Esophagus muscularis mucosa (tissue), 4 donors: Measurements from ENCODE around the gene PPARG. TPM values are rescaled to one million over a fixed set of nuclear protein-coding genes. Genes with fewer than 3 reads are reported as not detected.
"Not testable (repeated sequence)": the region's sequence is repeated elsewhere in the genome, so short reads cannot be mapped to it uniquely, and the experiment has no call there.

Source experiments
- DNase-seq: peaks from one replicate; pipeline ENCODE4 v3.0.0-alpha.2; 2017; ENCODE audit errors: extremely low spot score
- H3K27ac ChIP-seq, 4 donors: fragments of 200-600 bp; sonication (generic); replicated peaks in 1 of 4; 1 replicate in 3 of 4; 2 replicates in 1 of 4; pipeline ENCODE4 v1.5.1; 2016 to 2019; ENCODE audit warnings: mild to moderate bottlenecking in 1 of 4
- H3K27me3 ChIP-seq, 4 donors: fragments of 200-600 bp; sonication (generic); one replicate each; pipeline versions ENCODE4 v1.5.1 to v1.6.0; 2016 to 2019
- H3K36me3 ChIP-seq, 4 donors: fragments of 200-600 bp; sonication (generic); one replicate each; pipeline ENCODE4 v1.5.1; 2016 to 2019
- H3K4me1 ChIP-seq, 4 donors: fragments of 200-600 bp; sonication (generic); one replicate each; pipeline ENCODE4 v1.5.1; 2016 to 2019
- H3K4me3 ChIP-seq, 4 donors: fragments of 200-600 bp; sonication (generic); 1 replicate in 2 of 4; 2 replicates in 2 of 4; pipeline ENCODE4 v1.5.1; 2016 to 2019; ENCODE audit warnings: mild to moderate bottlenecking in 4 of 4, moderate library complexity in 1 of 4
- H3K9me3 ChIP-seq, 4 donors: fragments of 200-600 bp; sonication (generic); 1 replicate in 3 of 4; 2 replicates in 1 of 4; pipeline ENCODE4 v1.5.1; 2016 to 2019
- CTCF ChIP-seq, 3 experiments: fragments of 200-600 bp in 2 of 3; fragments of 450-650 bp in 1 of 3; sonication (generic) in 2 of 3; IDR thresholded peaks; one replicate each; pipeline ENCODE4 v1.5.1; 2017 to 2019; ENCODE audit warnings: antibody characterized with exemption in 3 of 3, mild to moderate bottlenecking in 2 of 3, moderate library complexity in 1 of 3
- EP300 ChIP-seq: sonication (generic); formaldehyde crosslinking; IDR thresholded peaks from one replicate; pipeline ENCODE4 v1.6.1; 2017; ENCODE audit warnings: antibody characterized with exemption
- POLR2A ChIP-seq: fragments of 450-650 bp; IDR thresholded peaks from one replicate; pipeline ENCODE4 v1.6.1; 2017; ENCODE audit warnings: antibody characterized with exemption, moderate library complexity, mild to moderate bottlenecking, low read depth
- POLR2AphosphoS5 ChIP-seq, 2 donors: sonication (generic); formaldehyde crosslinking; IDR thresholded peaks; one replicate each; pipeline ENCODE4 v1.6.1; 2017; ENCODE audit warnings: antibody characterized with exemption in 2 of 2
- WGBS: methylation state at CpG from one replicate; pipeline ENCODE4 v1.1.5; 2018; 5-methylcytosine and 5-hydroxymethylcytosine counted together
- intact Hi-C: fragments of 100-400 bp; cut with DNase I; formaldehyde crosslinking; loops from one replicate; pipeline ENCODE4 v1.15.1; 2023
- total RNA-seq, 4 donors: library from RNA; depleted of rRNA; stranded (reverse); fragments of >200 nt; gene quantifications; one replicate each; pipeline versions ENCODE4 v1.1.0 to v1.2.1, GENCODE V29; 2016

The PPARG gene
- total RNA-seq, 4 donors from 2014 or later, result 3.7 to 10.6 (median 8.8) TPM

- Histone ChIP-seq H3K27ac (no peak overlapping the region), H3K9me3 (no peaks in the 10 kb centered on the region), H3K4me1 (peaks cover 0 to 5% (median 0%) of the 10 kb centered on the region in 4 donors), H3K27me3 (no peaks in the 10 kb centered on the region), H3K4me3 (no peak overlapping the region), H3K36me3 (peaks cover 0 to 30% (median 0%) of the 10 kb centered on the region in 4 donors)
- intact Hi-C loops, result no loop called here
- TF ChIP-seq POLR2AphosphoS5 (IDR thresholded peaks at IDR 0.05) (no peak), EP300 (no peak), CTCF (IDR thresholded peaks at IDR 0.05) (no peak), POLR2A (no peak)
- 75% methylated on average over 3 of the region's 3 CpGs for WGBS
- DNase-seq, result no peak
Measured at GRCh38 chr3:12380461-12380860, 91.6 kb downstream of the PPARG start.

- Histone ChIP-seq H3K27me3 (no peaks in the 10 kb centered on the region), H3K27ac (no peak overlapping the region), H3K36me3 (peaks cover 0 to 33% (median 0%) of the 10 kb centered on the region in 4 donors), H3K4me1 (peaks cover 0 to 5% (median 0%) of the 10 kb centered on the region in 4 donors), H3K4me3 (no peak overlapping the region), H3K9me3 (no peaks in the 10 kb centered on the region)
- TF ChIP-seq POLR2A (no peak), POLR2AphosphoS5 (IDR thresholded peaks at IDR 0.05) (no peak), CTCF (IDR thresholded peaks at IDR 0.05) (no peak), EP300 (no peak)
- no peak for DNase-seq
- 100% methylated on average over 1 of the region's 1 CpG for WGBS
- intact Hi-C loops, result no loop called here
Measured at GRCh38 chr3:12381199-12381598, 92.3 kb downstream of the PPARG start.

GRCh38 chr3:12383218-12383617 is 94.3 kb downstream of the PPARG start:
- WGBS, result 79% methylated on average over 2 of the region's 2 CpGs
- intact Hi-C loops, result no loop called here
- no peaks in the 10 kb centered on the region for H3K27me3 ChIP-seq
- H3K36me3 ChIP-seq, result peaks cover 0 to 37% (median 0%) of the 10 kb centered on the region in 4 donors
- no peak overlapping the region for H3K4me3 ChIP-seq
- no peak for DNase-seq
- H3K9me3 ChIP-seq, result no peaks in the 10 kb centered on the region
- peaks cover 0 to under 1% (median 0%) of the 10 kb centered on the region in 4 donors for H3K4me1 ChIP-seq
- no peak overlapping the region for H3K27ac ChIP-seq
- TF ChIP-seq POLR2AphosphoS5 (IDR thresholded peaks at IDR 0.05) (no peak), POLR2A (no peak)

GRCh38 chr3:12384451-12385233 is 95.8 kb downstream of the PPARG start:
- Histone ChIP-seq H3K4me1 (no peaks in the 10 kb centered on the region), H3K9me3 (no peaks in the 10 kb centered on the region), H3K36me3 (peaks cover 0 to 37% (median 0%) of the 10 kb centered on the region in 4 donors), H3K27me3 (no peaks in the 10 kb centered on the region), H3K4me3 (no peak overlapping the region), H3K27ac (no peak overlapping the region)
- WGBS, result 89% methylated on average over 1 of the region's 1 CpG
- DNase-seq, result no peak
- intact Hi-C loops, result no loop called here
- TF ChIP-seq POLR2AphosphoS5 (IDR thresholded peaks at IDR 0.05) (no peak), POLR2A (no peak), CTCF (IDR thresholded peaks at IDR 0.05) (no peak), EP300 (no peak)

- not testable (repeated sequence) for H3K27me3 ChIP-seq
- WGBS, result 85% methylated on average over 4 of the region's 4 CpGs
Measured at GRCh38 chr3:12386514-12387291, 97.8 kb downstream of the PPARG start.

More at GRCh38 chr3:12386514-12387291, 97.8 kb downstream of the PPARG start:
- intact Hi-C loops, H3K27ac ChIP-seq, H3K4me3 ChIP-seq, H3K9me3 ChIP-seq, H3K4me1 ChIP-seq, DNase-seq: not testable (repeated sequence)
- peaks cover 0 to 26% (median 0%) of the 10 kb centered on the region in 4 donors for H3K36me3 ChIP-seq
